NT2/D1 (cell line): ENCODE measurements around the gene SYNE4.

Source experiments
- DNase-seq: peaks from one replicate; pipeline ENCODE4 v3.0.0-alpha.2; 2011; ENCODE audit warnings: low read depth, low spot score
- H3K27me3 ChIP-seq: 2 replicates; pipeline ENCODE4 v1.6.0; 2011; ENCODE audit warnings: mild to moderate bottlenecking; ENCODE audit not compliant: insufficient read length, insufficient read depth
- H3K36me3 ChIP-seq: 2 replicates; pipeline ENCODE4 v1.6.1; 2011; ENCODE audit warnings: mild to moderate bottlenecking, low read length, mixed read lengths; ENCODE audit not compliant: insufficient read depth, insufficient read length
- H3K4me1 ChIP-seq: 2 replicates; pipeline ENCODE4 v1.5.1; 2011; ENCODE audit not compliant: insufficient read depth, insufficient read length
- H3K4me3 ChIP-seq: 2 replicates; pipeline ENCODE4 v1.5.1; 2011; ENCODE audit warnings: low read depth; ENCODE audit not compliant: insufficient read length
- H3K9ac ChIP-seq: 2 replicates; pipeline ENCODE4 v1.6.0; 2011; ENCODE audit warnings: low read depth; ENCODE audit not compliant: insufficient read length
- H3K9me3 ChIP-seq: 2 replicates; pipeline ENCODE4 v1.5.1; 2011; ENCODE audit warnings: mild to moderate bottlenecking, low read length; ENCODE audit not compliant: insufficient read depth
- SUZ12 ChIP-seq: IDR thresholded peaks from 2 replicates; pipeline ENCODE4 v1.6.1; 2011; ENCODE audit not compliant: insufficient read length, insufficient read depth; ENCODE audit errors: extremely low read depth
- YY1 ChIP-seq: IDR thresholded peaks from 2 replicates; pipeline ENCODE4 v1.6.1; 2011; ENCODE audit not compliant: insufficient read length, insufficient read depth
- ZNF274 ChIP-seq: IDR thresholded peaks from 2 replicates; pipeline ENCODE4 v1.6.1; 2011; ENCODE audit warnings: mild to moderate bottlenecking, low read depth, low read length

Gene SYNE4

DNA sequence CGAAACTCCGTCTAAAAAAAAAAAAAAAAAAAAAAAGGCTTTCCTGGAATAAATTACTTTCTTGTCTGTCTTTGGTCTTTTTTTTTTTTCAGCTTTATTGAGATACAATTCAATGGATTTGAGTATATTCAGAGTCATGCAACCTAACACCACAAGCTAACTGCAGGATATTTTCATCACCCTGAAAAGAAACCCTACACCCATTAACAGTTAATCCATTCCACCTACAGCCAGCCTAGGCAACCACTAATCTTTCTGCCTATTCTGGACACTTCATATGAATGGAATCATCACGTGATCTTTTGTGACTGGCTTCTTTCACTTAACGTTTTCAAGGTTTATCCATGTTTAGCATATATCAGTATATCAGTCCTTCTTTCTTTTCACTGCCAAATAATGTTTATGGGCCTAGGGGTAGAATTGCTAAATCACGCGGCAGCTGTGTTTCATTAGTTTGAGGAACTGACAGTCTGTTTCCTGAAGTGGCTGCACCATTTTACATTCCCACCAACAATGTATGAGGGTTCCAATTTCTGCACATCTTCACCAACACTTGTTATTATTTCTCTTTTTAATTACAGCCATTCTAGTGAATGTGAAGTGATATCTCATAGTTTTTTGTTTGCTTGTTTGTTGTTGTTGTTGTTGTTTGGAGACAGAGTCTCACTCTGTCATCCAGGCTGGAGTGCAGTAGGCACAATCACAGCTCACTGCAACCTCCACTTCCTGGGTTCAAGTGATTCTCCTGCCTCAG, 52.6 kb downstream of the SYNE4 start:
- Histone ChIP-seq H3K4me1 (peaks cover 9% of the 10 kb centered on the region), H3K4me3 (no peak overlapping the region), H3K9ac (no peak overlapping the region), H3K9me3 (no peaks in the 10 kb centered on the region), H3K36me3 (no peaks in the 10 kb centered on the region), H3K27me3 (peaks cover 41% of the 10 kb centered on the region)
- DNase-seq, result no peak
- no peak for TF ChIP-seq ZNF274
- no peak for TF ChIP-seq SUZ12
- no peak for TF ChIP-seq YY1
